H1 (cell line): Measurements from ENCODE around the gene DENND4B. TPM values are rescaled to one million over a fixed set of nuclear protein-coding genes. Genes with fewer than 3 reads are reported as not detected.

ENCODE experiments used
- CTCF ChIA-PET: fragments of 300-600 bp; sonication (Branson Sonifier 250); formaldehyde crosslinking; loops from one replicate; lab custom pipeline; 2021; ENCODE audit not compliant: partially characterized antibody; lab: Charles Lee
- POLR2A ChIA-PET: fragments of 300-600 bp; sonication (Branson Sonifier 250); formaldehyde crosslinking; loops from one replicate; lab custom pipeline; 2021; ENCODE audit warnings: inconsistent platforms; ENCODE audit not compliant: partially characterized antibody; lab: Charles Lee
- DNase-seq, 2 experiments: peaks; one replicate each; pipeline versions ENCODE4 v3.0.0 to v3.0.0-alpha.2; 2010 to 2022; ENCODE audit warnings: low spot score in 2 of 2, low read depth in 1 of 2, mixed read lengths in 1 of 2
- FAIRE-seq: peaks from 2 replicates; lab custom pipeline; 2011; peaks lifted over from hg19 to GRCh38; lab: Jason Lieb, UNC
- H2AFZ ChIP-seq: 2 replicates; pipeline ENCODE4 v1.8.1; 2012; ENCODE audit warnings: low read length, inconsistent platforms
- H2AK5ac ChIP-seq: 2 replicates; pipeline ENCODE4 v1.6.1; 2013; ENCODE audit warnings: low read depth, low read length
- H2BK120ac ChIP-seq: replicated peaks from 2 replicates; pipeline ENCODE3; 2013; ENCODE audit warnings: low read depth, low read length, inconsistent platforms
- H2BK12ac ChIP-seq: 2 replicates; pipeline ENCODE4 v1.6.1; 2013; ENCODE audit warnings: low read depth, low read length
- H2BK15ac ChIP-seq: 2 replicates; pipeline ENCODE4 v1.6.1; 2013; ENCODE audit warnings: low read length
- H2BK20ac ChIP-seq: 2 replicates; pipeline ENCODE4 v1.6.1; 2013; ENCODE audit warnings: low read length
- H2BK5ac ChIP-seq: 2 replicates; pipeline ENCODE4 v1.6.1; 2013; ENCODE audit warnings: low read depth, low read length
- H3K14ac ChIP-seq: 2 replicates; pipeline ENCODE4 v1.6.1; 2013; ENCODE audit warnings: inconsistent platforms; ENCODE audit not compliant: insufficient read length
- H3K18ac ChIP-seq: 2 replicates; pipeline ENCODE4 v1.6.1; 2013; ENCODE audit warnings: low read length; ENCODE audit errors: extremely low read depth
- H3K23ac ChIP-seq: 2 replicates; pipeline ENCODE4 v1.6.1; 2013; ENCODE audit warnings: inconsistent platforms; ENCODE audit not compliant: insufficient read length
- H3K23me2 ChIP-seq: 2 replicates; pipeline ENCODE4 v1.6.1; 2013; ENCODE audit warnings: low read depth, low read length
- H3K27ac ChIP-seq: 2 replicates; pipeline ENCODE4 v1.6.1; 2011; ENCODE audit warnings: low read depth, low read length, inconsistent platforms
- H3K27me3 ChIP-seq, 4 experiments: replicated peaks in 1 of 4; 1 replicate in 1 of 4; 2 replicates in 3 of 4; pipeline versions ENCODE4 v1.6.1 to v1.8.1; 2011 to 2013; ENCODE audit warnings: low read length in 3 of 4, mild to moderate bottlenecking in 3 of 4, inconsistent platforms in 2 of 4, mixed read lengths in 2 of 4, moderate library complexity in 1 of 4; ENCODE audit not compliant: control insufficient read depth in 3 of 4, insufficient read depth in 3 of 4; ENCODE audit errors: extremely low read depth in 1 of 4
- H3K36me3 ChIP-seq, 4 experiments: 2 replicates each; pipeline versions ENCODE4 v1.6.1 to v1.8.1; 2011 to 2013; ENCODE audit warnings: mild to moderate bottlenecking in 4 of 4, low read length in 3 of 4, moderate library complexity in 2 of 4, control low read depth in 1 of 4, inconsistent platforms in 1 of 4; ENCODE audit not compliant: insufficient read depth in 4 of 4, control insufficient read depth in 2 of 4
- H3K4ac ChIP-seq: replicated peaks from 2 replicates; pipeline ENCODE3; 2013; ENCODE audit warnings: low read length, low read depth, mixed read lengths, inconsistent platforms; ENCODE audit not compliant: insufficient read length
- H3K4me1 ChIP-seq, 4 experiments: replicated peaks in 1 of 4; 1 replicate in 1 of 4; 2 replicates in 3 of 4; pipeline versions ENCODE4 v1.6.1 to v1.8.1; 2011 to 2013; ENCODE audit warnings: low read length in 3 of 4, inconsistent platforms in 2 of 4, mixed read lengths in 1 of 4; ENCODE audit not compliant: insufficient read depth in 4 of 4, control insufficient read depth in 3 of 4
- H3K4me2 ChIP-seq, 2 experiments: 2 replicates each; pipeline versions ENCODE4 v1.6.1 to v1.8.1; 2011 to 2013; ENCODE audit warnings: low read depth in 2 of 2, low read length in 2 of 2, control low read depth in 1 of 2, inconsistent platforms in 1 of 2, mild to moderate bottlenecking in 1 of 2; ENCODE audit not compliant: insufficient read depth in 1 of 2
- H3K4me3 ChIP-seq, 4 experiments: fragments of 200-600, 300-600 bp in 1 of 4; sonication (generic), shearing (Covaris generic), sonication (Bioruptor Twin) in 1 of 4; 2 replicates each; pipeline versions ENCODE4 v1.5.1 to v1.8.1; 2011 to 2016; ENCODE audit warnings: low read length in 4 of 4, low read depth in 3 of 4, control low read depth in 2 of 4, inconsistent platforms in 2 of 4, mild to moderate bottlenecking in 2 of 4, mixed read lengths in 1 of 4, moderate library complexity in 1 of 4; ENCODE audit not compliant: insufficient read depth in 2 of 4; ENCODE audit errors: extremely low read depth in 1 of 4
- H3K56ac ChIP-seq: replicated peaks from 2 replicates; pipeline ENCODE3; 2013; ENCODE audit warnings: low read depth, mild to moderate bottlenecking, mixed read lengths, low read length, inconsistent platforms; ENCODE audit not compliant: insufficient read length
- H3K79me1 ChIP-seq: 2 replicates; pipeline ENCODE4 v1.6.1; 2013; ENCODE audit warnings: low read depth, low read length, control low read depth
- H3K79me2 ChIP-seq, 2 experiments: 2 replicates each; pipeline versions ENCODE4 v1.6.1 to v1.8.1; 2012 to 2013; ENCODE audit warnings: low read length in 2 of 2, mild to moderate bottlenecking in 2 of 2, inconsistent platforms in 1 of 2; ENCODE audit not compliant: insufficient read depth in 2 of 2, control insufficient read depth in 1 of 2
- H3K9ac ChIP-seq, 4 experiments: replicated peaks in 1 of 4; 1 replicate in 1 of 4; 2 replicates in 3 of 4; pipeline versions ENCODE4 v1.6.1 to v1.8.1; 2011 to 2013; ENCODE audit warnings: low read depth in 3 of 4, low read length in 3 of 4, control low read depth in 2 of 4, mild to moderate bottlenecking in 2 of 4, moderate library complexity in 2 of 4, inconsistent platforms in 1 of 4; ENCODE audit errors: extremely low read depth in 1 of 4
- H3K9me3 ChIP-seq, 2 experiments: 2 replicates each; pipeline versions ENCODE4 v1.6.1 to v1.8.1; 2012 to 2013; ENCODE audit warnings: mild to moderate bottlenecking in 2 of 2, moderate library complexity in 2 of 2, control low read depth in 1 of 2, inconsistent platforms in 1 of 2, low read depth in 1 of 2, low read length in 1 of 2, mixed read lengths in 1 of 2; ENCODE audit not compliant: insufficient read depth in 2 of 2
- H4K20me1 ChIP-seq, 2 experiments: replicated peaks in 1 of 2; 2 replicates each; pipeline versions ENCODE3 to v1.8.1; 2011 to 2013; ENCODE audit warnings: inconsistent platforms in 2 of 2, low read length in 2 of 2, mild to moderate bottlenecking in 1 of 2; ENCODE audit not compliant: insufficient read depth in 2 of 2, control insufficient read depth in 1 of 2
- H4K5ac ChIP-seq: 2 replicates; pipeline ENCODE4 v1.6.1; 2013; ENCODE audit warnings: low read length, low read depth, mixed read lengths, inconsistent platforms; ENCODE audit not compliant: insufficient read length
- H4K8ac ChIP-seq: 2 replicates; pipeline ENCODE4 v1.8.0; 2013; ENCODE audit warnings: mild to moderate bottlenecking, moderate library complexity, low read length, inconsistent platforms; ENCODE audit not compliant: insufficient read depth; ENCODE audit errors: extremely low read depth
- H4K91ac ChIP-seq: replicated peaks from 2 replicates; pipeline ENCODE3; 2013; ENCODE audit warnings: low read length, mixed read lengths, inconsistent platforms; ENCODE audit not compliant: insufficient read length
- ASH2L ChIP-seq: fragments of 200-600, 300-600 bp; sonication (generic); IDR thresholded peaks from one replicate; pipeline ENCODE4 v1.7.1; 2017; ENCODE audit warnings: low read length
- BCL11A ChIP-seq, 2 experiments: IDR thresholded peaks; one replicate each; pipeline ENCODE4 v1.6.1; 2011; ENCODE audit warnings: low read depth in 2 of 2, low read length in 2 of 2, mild to moderate bottlenecking in 2 of 2
- EGR1 ChIP-seq: IDR thresholded peaks from 2 replicates; pipeline ENCODE4 v1.6.1; 2011; ENCODE audit warnings: low read depth, low read length, borderline replicate concordance
- HDAC2 ChIP-seq, 2 experiments: fragments of 300-600 bp in 1 of 2; sonication (generic) in 1 of 2; IDR thresholded peaks; 2 replicates each; pipeline ENCODE4 v1.6.1; 2011 to 2012; ENCODE audit warnings: low read depth in 2 of 2, low read length in 2 of 2, mild to moderate bottlenecking in 2 of 2, moderate library complexity in 2 of 2, borderline replicate concordance in 1 of 2, inconsistent platforms in 1 of 2
- JUN ChIP-seq: IDR thresholded peaks from 2 replicates; pipeline ENCODE4 v1.6.1; 2011; ENCODE audit warnings: low read depth, mild to moderate bottlenecking, improper control_type of control experiment, low read length
- POLR2AphosphoS5 ChIP-seq: IDR thresholded peaks from 2 replicates; pipeline ENCODE4 v1.6.1; 2011; ENCODE audit warnings: low read depth, low read length
- RAD21 ChIP-seq, 2 experiments: IDR thresholded peaks in 1 of 2; conservative IDR thresholded peaks in 1 of 2; 2 replicates each; pipeline ENCODE4 v1.6.1; 2011; ENCODE audit warnings: low read depth in 2 of 2, low read length in 2 of 2, improper control_type of control experiment in 1 of 2, inconsistent platforms in 1 of 2, mild to moderate bottlenecking in 1 of 2, moderate library complexity in 1 of 2
- SIN3A ChIP-seq, 2 experiments: IDR thresholded peaks in 1 of 2; conservative IDR thresholded peaks in 1 of 2; 2 replicates each; pipeline ENCODE4 v1.6.1; 2011 to 2012; ENCODE audit warnings: low read length in 2 of 2, improper control_type of control experiment in 1 of 2, low read depth in 1 of 2, mild to moderate bottlenecking in 1 of 2
- WGBS, 2 experiments: shearing (Covaris generic) in 1 of 2; methylation state at CpG; one replicate each; pipeline versions ENCODE4 v1.1.6 to v1.1.7; 2013 to 2015; ENCODE audit warnings: low lambda C conversion rate in 2 of 2, mixed read lengths in 2 of 2, inconsistent platforms in 1 of 2, low coverage in 1 of 2, missing lambda C conversion rate in 1 of 2; ENCODE audit not compliant: insufficient replicate concordance in 2 of 2, insufficient coverage in 1 of 2, insufficient read length in 1 of 2; ENCODE audit errors: extremely low coverage in 1 of 2, missing lambda C conversion rate in 1 of 2; 5-methylcytosine and 5-hydroxymethylcytosine counted together
- polyA plus RNA-seq, 7 experiments: library from polyadenylated mRNA; depleted of rRNA in 3 of 7; stranded (reverse) in 5 of 7; unstranded in 2 of 7; fragments of >200 nt in 5 of 7; fragments of 200-250 nt in 2 of 7; gene quantifications; 1 replicate in 5 of 7; 2 replicates in 1 of 7; 4 replicates in 1 of 7; pipeline versions ENCODE4 v1.2.1 to v1.2.3, GENCODE V29; 2011 to 2013; ENCODE audit warnings: missing spikeins in 2 of 7, mixed read lengths in 2 of 7
- total RNA-seq: library from RNA; stranded (reverse); fragmentation: NEBNext Ultra II Directional; extraction: Animal tissue kit (Norgen Biotek cat#: 25700); gene quantifications from 2 replicates; pipeline ENCODE4 v1.2.1, GENCODE V29; 2021
- TF ChIP-seq, protein P1 (sequence below): IDR thresholded peaks from 2 replicates; pipeline ENCODE4 v1.6.1; 2012; ENCODE audit warnings: inconsistent platforms

Gene DENND4B
- total and polyA plus RNA-seq, 2 of the 8 experiments (the other 6 are each of a cell fraction or from before 2014, with no cell fraction given), result 45.6 to 61.1 TPM

DNA sequence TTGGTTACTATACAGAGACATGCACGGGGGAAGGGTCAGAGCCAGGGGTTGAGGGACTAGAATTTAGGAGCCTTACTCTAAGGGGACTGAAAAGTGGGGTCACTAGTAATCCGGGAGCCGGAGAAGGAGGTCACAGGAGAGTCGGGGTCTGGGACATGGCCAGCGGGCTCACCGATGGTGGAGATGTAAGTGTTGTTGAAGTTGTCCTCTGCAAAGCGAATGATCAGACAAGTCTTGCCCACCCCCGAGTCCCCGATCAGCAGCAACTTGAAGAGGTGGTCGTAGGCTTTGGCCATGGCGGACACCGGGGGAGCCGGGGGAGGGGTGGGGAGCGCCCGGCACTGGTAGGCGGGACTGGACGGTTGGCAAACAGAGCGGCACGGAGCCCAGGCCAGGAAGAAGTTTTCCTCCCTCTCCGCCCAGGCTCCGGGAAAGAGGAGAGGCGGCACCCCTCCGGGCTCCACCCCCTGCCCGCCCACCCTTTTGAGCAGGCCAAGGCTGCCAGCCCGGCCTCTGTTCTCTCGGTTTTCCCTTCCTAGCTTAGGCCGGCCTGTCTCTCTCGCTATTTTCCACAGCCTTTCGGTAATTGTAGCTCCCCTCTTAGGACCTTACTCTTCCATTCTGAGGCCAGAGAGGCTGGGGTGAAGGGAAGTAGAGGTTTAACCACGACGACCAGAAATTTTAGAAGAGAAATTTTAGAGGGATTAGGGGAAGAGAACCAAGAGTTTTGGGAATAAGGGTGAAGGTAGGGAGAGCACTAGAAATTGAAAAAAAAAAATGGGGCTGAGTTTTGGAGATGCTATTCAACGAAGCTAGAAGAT lies 39.6 kb upstream of the DENND4B start, which contains the start of gene RAB13:
RAB13 (minus strand) TSS at position 399 of the 821 bp plus-strand sequence; CDS start at position 296, 103 bp downstream.
- Histone ChIP-seq H4K8ac (no peak within 1 kb of the TSS), H3K27me3 (no peaks in the 10 kb centered on the region), H4K91ac (peak within 1 kb of the TSS; percentile 38), H2BK20ac (no peak within 1 kb of the TSS), H2BK15ac (peak within 1 kb of the TSS; percentile 81; the same call in 1 of the 2 replicates), H3K9me3 (no peaks in the 10 kb centered on the region), H3K4me1 (peaks cover 0 to 10% (median 9%) of the 10 kb centered on the region in 4 experiments; a peak in 5 of 7 replicates), H3K18ac (peak within 1 kb of the TSS; percentile 64), H2BK12ac (0 out of 2 replicates have a peak within 1 kb of the TSS, but pooled peaks have one; percentile 5), H3K79me1 (0 out of 2 replicates have a peak, but pooled peaks cover 3% of the 10 kb centered on the region), H4K20me1 (peaks cover 0 to 4% of the 10 kb centered on the region in 2 experiments), H4K5ac (peak within 1 kb of the TSS; percentile 92), H3K9ac (peak within 1 kb of the TSS; percentile 61 to 90 (median 80)), H3K27ac (peak within 1 kb of the TSS; percentile 74), H3K79me2 (peaks cover 0 to 25% of the 10 kb centered on the region in 2 experiments; a peak in 3 of 4 replicates), H3K4ac (peak within 1 kb of the TSS; percentile 85), H2AFZ (peak within 1 kb of the TSS; percentile 81), H3K4me2 (peak within 1 kb of the TSS; percentile 96 to 100), H3K4me3 (peak within 1 kb of the TSS; percentile 83 to 93 (median 90)), H3K56ac (peak within 1 kb of the TSS; percentile 70), H3K36me3 (peaks cover 5 to 30% (median 22%) of the 10 kb centered on the region in 4 experiments; a peak in 7 of 8 replicates), H2AK5ac (no peak within 1 kb of the TSS), H3K14ac (no peak within 1 kb of the TSS), H3K23ac (no peak within 1 kb of the TSS), H2BK120ac (no peak within 1 kb of the TSS), H3K23me2 (peaks cover 11% of the 10 kb centered on the region), H2BK5ac (peak within 1 kb of the TSS; percentile 60)
- DNase-seq (peak in 1 of 2 experiments; percentile 86), FAIRE-seq (no peak)
- POLR2A ChIA-PET, result interaction anchor here (0.9 to 13.2 kb wide), 16 partner anchors 9 to 211 kb away, joined by 3 to 454 read pairs (median 4); partner anchors contain the start of genes CREB3L4, CRTC2, DENND4B and JTB
- 4% methylated on average over 23 of the region's 32 CpGs; no CpG with 5 or more reads in 1 of the 2 experiments for WGBS, 2 experiments
- CTCF ChIA-PET, result interaction anchor here (0.6 to 3.9 kb wide), 35 partner anchors 8 to 357 kb away, joined by 3 to 31 read pairs (median 4); partner anchors contain the start of genes CREB3L4, DENND4B, GATAD2B and JTB
- no peak for TF ChIP-seq JUN
- TF ChIP-seq HDAC2 (IDR thresholded peaks at IDR 0.05; ENCODE audit: borderline replicate concordance in 1 of 2, low read depth in 2 of 2, low read length in 2 of 2), result no peak
- no peak for TF ChIP-seq RAD21 (IDR thresholded peaks at IDR 0.05 in 1 of 2, conservative IDR thresholded peaks at IDR 0.05 in 1 of 2; ENCODE audit: low read depth in 2 of 2, low read length in 2 of 2)
- peak in 1 of 2 experiments; percentile 51; a peak in 1 of 4 replicates for TF ChIP-seq SIN3A (conservative IDR thresholded peaks at IDR 0.05 in 1 of 2, IDR thresholded peaks at IDR 0.05 in 1 of 2; ENCODE audit: low read depth in 1 of 2, low read length in 2 of 2)
- no peak for TF ChIP-seq BCL11A (IDR thresholded peaks at IDR 0.05; ENCODE audit: low read depth in 2 of 2, low read length in 2 of 2)
- TF ChIP-seq POLR2AphosphoS5, result peak; percentile 77
- peak; percentile 45 for TF ChIP-seq ASH2L
- TF ChIP-seq, protein P1, sequence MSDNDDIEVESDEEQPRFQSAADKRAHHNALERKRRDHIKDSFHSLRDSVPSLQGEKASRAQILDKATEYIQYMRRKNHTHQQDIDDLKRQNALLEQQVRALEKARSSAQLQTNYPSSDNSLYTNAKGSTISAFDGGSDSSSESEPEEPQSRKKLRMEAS, result no peak
- 0 out of 2 replicates have a peak, but pooled peaks have one; percentile 3 for TF ChIP-seq EGR1
